Daoy (cell line): ENCODE results near the gene ACVR1B. TPM values are rescaled to one million over a fixed set of nuclear protein-coding genes. Genes with fewer than 3 reads are reported as not detected.

ENCODE experiments used
- DNase-seq: peaks from one replicate; pipeline ENCODE4 v3.0.0-alpha.2; 2015; ENCODE audit warnings: low read depth
- total RNA-seq: library from RNA; depleted of rRNA; stranded (reverse); fragments of >200 nt; shearing (Covaris generic); gene quantifications from 2 replicates; pipeline ENCODE4 v1.2.3, GENCODE V29; 2014

The ACVR1B gene
- total RNA-seq, 1 experiment from 2014 or later: 6.3 TPM

DNA sequence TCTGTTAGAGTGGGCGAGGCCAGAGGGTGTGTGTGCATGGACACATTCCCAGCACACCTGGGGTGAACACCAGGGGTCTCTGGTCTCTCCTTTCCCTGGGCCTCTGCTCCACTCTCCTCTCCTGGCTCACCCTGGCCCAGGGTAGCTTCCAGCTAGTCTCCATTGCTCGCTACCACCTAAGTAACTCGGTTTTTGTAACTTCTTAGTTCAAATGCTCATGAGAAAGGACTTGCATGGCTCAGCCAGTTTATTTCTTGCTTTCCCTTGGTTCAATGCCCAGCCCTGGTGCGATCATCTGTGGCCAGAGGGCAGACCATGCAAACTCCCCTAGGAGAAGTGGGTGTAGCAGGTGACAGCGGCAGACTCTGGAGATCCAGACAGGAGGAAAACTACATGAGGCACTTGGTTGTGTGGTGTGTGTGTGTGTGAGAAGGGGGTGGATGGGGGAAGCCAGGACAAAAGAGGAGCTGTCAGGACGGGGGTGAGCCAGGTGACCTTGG is 8.9 kb upstream of the ACVR1B start:
- no peak for DNase-seq

GRCh38 chr12:51943346-51943745 is 8.2 kb upstream of the ACVR1B start:
- DNase-seq: no peak

DNA sequence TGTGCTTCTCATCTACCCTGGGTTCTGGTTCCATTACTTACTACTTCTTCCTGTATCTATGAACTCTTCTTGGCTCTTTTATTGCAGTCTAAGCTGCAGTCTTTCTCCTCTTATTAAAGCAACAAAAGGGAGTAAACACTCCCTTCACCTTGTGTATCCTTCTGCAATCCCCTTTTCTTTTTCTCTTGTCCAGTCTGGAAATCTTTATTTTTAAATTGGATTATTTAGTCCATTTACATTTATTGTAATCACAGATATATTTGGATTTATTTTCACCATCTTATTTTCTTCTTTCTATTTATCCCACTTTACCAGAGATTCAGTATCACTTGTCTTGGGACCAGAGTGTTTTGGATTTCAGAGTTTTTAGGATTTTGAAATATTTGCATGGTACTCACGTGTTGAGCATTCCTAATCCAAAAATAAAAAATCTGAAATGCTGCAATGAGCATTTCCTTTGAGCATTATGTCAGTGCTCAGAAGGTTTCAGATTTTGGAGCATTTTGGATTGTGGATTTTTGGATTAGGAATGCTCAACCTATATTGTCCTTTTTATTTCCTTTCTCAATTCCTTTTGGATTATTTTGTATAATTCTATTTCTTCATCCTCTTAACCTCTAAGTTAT is 6.8 kb upstream of the ACVR1B start:
- DNase-seq: no peak

GRCh38 chr12:51947246-51947996 is 4.1 kb upstream of the ACVR1B start:
- DNase-seq: no peak

- no peak for DNase-seq
Observed at GRCh38 chr12:51948066-51948465, 3.4 kb upstream of the ACVR1B start.

DNA sequence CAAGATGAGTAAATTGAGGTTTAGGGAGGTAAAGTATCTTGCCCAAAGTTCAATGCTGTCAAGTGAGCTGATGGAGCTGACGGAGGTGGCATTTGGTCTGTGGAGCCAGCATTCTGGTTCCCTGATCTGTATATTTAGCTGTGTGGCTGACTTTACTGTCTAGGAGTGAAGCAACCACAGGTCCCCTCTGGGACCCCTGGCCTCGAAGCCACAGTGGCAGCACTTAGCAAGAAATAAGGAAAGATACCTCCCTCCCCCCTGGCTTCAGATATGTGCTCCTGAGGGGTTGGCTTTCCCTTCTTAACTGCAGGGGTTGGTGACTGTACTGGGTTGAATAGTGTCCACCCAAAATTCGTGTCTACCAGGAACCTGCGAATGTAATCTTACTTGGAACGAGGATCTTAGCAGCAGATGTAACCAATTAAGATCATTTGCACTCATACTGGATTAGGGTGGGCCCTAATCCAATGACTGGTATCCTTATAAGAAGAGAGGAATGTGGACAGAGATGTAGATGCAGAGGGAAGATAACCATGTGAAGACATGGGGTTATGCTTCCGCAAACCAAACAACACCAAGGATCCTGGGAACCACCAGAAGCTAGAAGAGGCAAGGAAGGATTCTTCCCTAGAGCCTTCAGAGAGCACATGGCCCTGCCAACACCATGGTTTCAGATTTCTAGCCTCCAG is 2.0 kb upstream of the ACVR1B start:
- no peak for DNase-seq

DNA sequence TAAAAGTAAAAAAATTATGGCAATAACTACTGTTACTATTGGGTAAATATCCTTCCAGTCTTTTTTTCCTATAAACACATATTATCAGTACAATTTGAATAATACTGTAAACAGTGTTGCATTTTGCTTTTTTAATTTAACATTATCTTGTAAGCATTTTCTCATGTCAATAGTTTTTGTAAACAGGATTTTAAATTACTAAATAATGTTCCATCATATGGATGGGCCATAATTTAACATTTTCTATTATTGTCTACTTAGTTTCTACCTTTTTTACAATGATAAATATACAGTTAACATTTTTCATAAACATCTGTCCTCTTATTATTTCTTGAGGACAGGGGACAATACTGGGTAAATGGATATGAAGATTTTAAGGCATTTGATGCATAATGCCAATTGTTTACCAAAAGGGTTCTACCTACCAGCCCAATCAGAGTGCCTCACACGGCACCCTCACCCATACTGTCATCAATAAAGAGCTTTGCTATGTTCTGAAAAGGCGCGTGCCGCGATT is 759 bp upstream of the ACVR1B start:
- DNase-seq: no peak

GRCh38 chr12:51951843-51952722 is 584 bp downstream of the ACVR1B start:
- peak; percentile 17 for DNase-seq

GRCh38 chr12:51953089-51953488 is 1.6 kb downstream of the ACVR1B start:
- no peak for DNase-seq

GRCh38 chr12:51953864-51954263 is 2.4 kb downstream of the ACVR1B start:
- no peak for DNase-seq

DNA sequence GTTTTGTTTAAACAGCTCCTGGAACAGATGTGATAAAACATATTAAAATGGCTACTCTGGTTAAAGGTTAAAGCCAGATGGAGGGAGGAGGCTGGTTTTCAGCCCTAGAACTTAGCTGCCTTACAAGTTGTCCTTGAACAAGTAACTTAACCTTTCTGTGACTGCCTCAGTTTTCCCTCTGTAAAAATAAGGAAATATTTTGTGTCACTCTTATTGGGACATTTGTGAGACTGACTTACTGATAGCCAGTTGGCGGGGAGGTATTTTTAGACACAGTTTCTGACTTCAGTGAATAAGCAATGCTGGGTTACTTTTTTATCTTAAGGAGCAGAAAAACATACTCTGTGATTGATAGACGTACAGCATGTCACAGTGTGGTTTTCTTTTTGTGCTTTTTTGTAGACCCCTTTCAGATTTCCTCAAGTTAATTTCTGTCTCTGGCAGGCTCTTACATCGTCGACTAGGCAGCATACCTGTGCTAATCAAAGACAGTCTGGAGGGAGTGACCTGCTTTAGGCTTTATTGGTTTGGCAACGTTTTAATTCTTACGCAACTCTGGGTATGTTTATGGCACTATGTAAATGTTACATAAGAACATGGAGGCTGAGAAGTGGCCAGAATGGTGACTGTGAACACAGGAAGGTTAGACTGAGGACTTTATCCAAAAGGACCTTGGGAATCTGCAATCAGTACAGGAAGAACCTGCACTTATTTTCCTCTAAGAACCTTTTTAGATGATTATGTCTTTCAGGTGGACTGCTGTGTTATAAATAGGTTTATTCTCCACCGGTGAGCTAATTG is 3.3 kb downstream of the ACVR1B start:
- no peak for DNase-seq

DNA sequence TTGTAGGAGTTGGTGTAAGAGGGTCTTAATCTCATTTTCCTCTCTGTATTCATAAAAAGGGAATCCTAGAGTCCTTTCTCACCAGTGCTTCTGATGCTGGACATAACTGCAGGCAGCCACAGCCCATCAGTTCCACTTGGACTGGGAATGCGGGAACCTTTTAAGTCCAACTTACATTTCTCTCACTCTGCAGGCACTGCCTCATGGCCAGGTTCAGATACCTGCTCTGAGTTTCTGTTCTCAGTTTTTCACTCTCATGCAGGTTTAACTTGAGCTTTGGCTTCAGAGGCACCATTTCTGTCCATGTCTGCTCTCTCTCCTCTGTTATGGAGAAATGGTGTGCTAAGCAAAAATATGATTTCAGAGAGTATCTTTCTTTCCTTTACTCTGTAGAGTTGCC is 4.2 kb downstream of the ACVR1B start:
- no peak for DNase-seq

GRCh38 chr12:51958542-51958941 is 7.0 kb downstream of the ACVR1B start:
- no peak for DNase-seq

- no peak for DNase-seq
Observed at GRCh38 chr12:51959211-51959610, 7.7 kb downstream of the ACVR1B start.

GRCh38 chr12:51959921-51960320 is 8.4 kb downstream of the ACVR1B start:
- DNase-seq: no peak

DNA sequence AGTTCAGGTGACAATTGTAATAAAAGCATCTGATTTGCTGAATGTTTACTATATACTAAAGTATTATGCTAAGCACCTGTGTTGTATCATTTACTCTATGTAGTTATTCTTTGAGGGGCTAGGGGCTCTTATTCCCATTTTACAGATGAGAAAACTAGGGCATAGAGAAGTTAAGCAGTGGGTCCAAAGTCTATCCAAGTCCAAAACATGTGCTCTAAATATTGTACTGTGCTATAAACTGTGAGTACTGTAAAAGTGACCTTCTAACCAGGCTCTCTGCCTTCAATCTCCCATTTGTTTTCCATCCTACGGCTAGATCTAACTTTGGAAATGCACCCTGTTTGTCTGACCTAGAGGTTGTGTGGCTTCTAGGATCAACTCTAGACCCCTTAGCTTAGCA is 9.0 kb downstream of the ACVR1B start:
- DNase-seq: no peak

GRCh38 chr12:51960890-51961289 is 9.4 kb downstream of the ACVR1B start:
- no peak for DNase-seq

DNA sequence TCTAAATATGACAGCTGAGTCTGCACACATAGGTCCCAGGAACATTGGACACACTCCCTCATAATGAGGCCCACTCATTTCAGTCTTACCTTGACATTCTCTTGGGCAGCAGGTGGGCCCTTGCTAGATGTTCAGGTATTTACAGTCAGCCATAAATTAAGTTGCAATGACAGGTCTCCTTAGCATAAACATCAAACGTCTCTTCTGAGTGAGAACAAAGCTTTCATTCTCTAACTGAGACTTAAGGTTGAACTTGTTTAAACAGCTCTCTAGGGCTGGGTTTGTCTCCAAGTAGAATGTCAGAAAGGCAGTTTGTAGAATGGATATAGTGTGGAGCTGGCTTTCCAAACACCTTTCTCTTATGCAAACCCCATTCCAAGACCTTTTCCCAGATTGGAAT is 10.3 kb downstream of the ACVR1B start:
- DNase-seq: no peak

DNA sequence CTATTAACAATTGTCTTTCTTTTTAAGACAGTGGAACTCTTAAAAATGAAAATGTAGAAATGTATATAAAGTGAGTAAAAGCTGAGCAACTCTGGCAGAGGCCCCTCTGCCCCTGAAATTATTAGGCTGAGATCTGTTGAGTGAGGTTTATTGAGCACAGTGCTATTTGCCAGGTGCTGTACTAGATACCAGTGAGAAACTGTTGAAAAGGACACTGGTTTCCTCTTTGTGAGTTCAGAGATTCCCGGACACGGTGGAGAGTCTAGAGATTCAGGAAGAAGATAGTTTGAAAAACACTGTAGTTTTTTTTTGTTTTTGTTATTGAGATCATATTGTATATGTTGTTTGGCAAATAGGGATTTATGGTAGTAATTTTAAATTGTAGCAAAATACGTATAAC is 11.2 kb downstream of the ACVR1B start:
- DNase-seq: no peak

- DNase-seq: no peak
Observed at GRCh38 chr12:51963477-51963876, 12.0 kb downstream of the ACVR1B start.

DNA sequence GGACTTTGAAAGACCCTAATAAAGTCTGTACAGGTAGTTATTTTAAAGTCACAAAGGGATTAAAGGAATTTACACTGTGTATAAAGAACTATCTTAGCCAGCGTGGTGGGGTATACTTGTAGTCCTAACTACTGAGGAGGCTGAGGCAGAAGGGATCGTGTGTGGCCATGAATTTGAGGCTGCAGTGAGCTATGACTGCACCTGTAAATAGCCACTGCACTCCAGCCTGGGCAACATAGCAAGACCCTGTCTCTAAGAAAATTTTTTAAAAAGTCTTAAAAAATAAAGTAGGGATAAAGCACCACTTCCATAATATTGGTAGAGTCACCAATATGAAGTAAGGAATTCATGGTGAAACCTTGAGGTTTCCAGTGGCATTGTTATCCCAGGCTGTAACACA is 18.1 kb downstream of the ACVR1B start:
- no peak for DNase-seq
